Brain microvascular endothelial cell (primary cell): ENCODE results near the gene CA5A.
"Not testable (repeated sequence)": the region's sequence is repeated elsewhere in the genome, so short reads cannot be mapped to it uniquely, and the experiment has no call there.

Experiments
- DNase-seq: peaks from one replicate; pipeline ENCODE4 v3.0.0-alpha.2; 2020
- H3K27ac ChIP-seq: fragments of 250-450 bp; sonication (Bioruptor Pico); 2 replicates; pipeline ENCODE4 v1.5.1; 2020; ENCODE audit warnings: mild to moderate bottlenecking, moderate library complexity
- H3K27me3 ChIP-seq: fragments of 250-450 bp; sonication (Bioruptor Pico); replicated peaks from 2 replicates; pipeline ENCODE4 v1.5.1; 2020; ENCODE audit warnings: mild to moderate bottlenecking
- H3K36me3 ChIP-seq: fragments of 250-450 bp; sonication (Bioruptor Pico); replicated peaks from 2 replicates; pipeline ENCODE4 v1.5.1; 2020; ENCODE audit warnings: mild to moderate bottlenecking
- H3K4me3 ChIP-seq: 2 replicates; pipeline ENCODE4 v1.5.1; 2011; ENCODE audit warnings: low read depth, mild to moderate bottlenecking, control low read depth, low read length, moderate library complexity
- in situ Hi-C: cut with HindIII; loops from 2 replicates; pipeline ENCODE4 v1.10.0; 2017; ENCODE audit warnings: low sequenced_read_pairs, low pct_ligation_motif_present
- TF ChIP-seq, protein P1 (sequence below): IDR thresholded peaks from 2 replicates; pipeline ENCODE4 v1.5.1; 2011; ENCODE audit warnings: low read depth, mild to moderate bottlenecking, moderate library complexity, low read length, control low read depth, inconsistent platforms; ENCODE audit errors: missing control alignments

The CA5A gene

GRCh38 chr16:87904963-87905362 is 31.4 kb downstream of the CA5A start:
- H3K27ac ChIP-seq, DNase-seq, in situ Hi-C loops, H3K27me3 ChIP-seq, H3K4me3 ChIP-seq, H3K36me3 ChIP-seq: not testable (repeated sequence)
- TF ChIP-seq, protein P1, sequence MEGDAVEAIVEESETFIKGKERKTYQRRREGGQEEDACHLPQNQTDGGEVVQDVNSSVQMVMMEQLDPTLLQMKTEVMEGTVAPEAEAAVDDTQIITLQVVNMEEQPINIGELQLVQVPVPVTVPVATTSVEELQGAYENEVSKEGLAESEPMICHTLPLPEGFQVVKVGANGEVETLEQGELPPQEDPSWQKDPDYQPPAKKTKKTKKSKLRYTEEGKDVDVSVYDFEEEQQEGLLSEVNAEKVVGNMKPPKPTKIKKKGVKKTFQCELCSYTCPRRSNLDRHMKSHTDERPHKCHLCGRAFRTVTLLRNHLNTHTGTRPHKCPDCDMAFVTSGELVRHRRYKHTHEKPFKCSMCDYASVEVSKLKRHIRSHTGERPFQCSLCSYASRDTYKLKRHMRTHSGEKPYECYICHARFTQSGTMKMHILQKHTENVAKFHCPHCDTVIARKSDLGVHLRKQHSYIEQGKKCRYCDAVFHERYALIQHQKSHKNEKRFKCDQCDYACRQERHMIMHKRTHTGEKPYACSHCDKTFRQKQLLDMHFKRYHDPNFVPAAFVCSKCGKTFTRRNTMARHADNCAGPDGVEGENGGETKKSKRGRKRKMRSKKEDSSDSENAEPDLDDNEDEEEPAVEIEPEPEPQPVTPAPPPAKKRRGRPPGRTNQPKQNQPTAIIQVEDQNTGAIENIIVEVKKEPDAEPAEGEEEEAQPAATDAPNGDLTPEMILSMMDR: peak; percentile 3

DNA sequence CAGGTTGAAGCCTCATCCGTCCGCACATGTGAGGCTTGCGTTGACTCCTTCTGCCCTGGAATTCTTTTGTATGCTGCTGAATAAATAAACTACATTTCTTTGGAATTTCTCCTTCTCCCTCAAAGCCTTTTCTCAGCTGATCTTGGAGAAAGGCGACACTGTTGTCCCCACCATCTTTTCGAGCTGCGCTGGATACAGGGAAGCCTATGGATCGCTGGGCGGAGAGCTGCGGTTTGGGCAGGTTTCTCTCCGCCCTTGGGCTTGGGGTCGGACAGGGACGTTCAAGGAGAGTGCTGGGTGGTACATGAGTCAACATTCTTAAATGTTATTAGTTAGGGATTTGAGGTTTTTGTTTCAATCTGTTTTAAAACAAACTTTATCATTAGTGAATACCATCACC is 35.8 kb downstream of the CA5A start:
- H3K36me3 ChIP-seq, in situ Hi-C loops, H3K27ac ChIP-seq, H3K27me3 ChIP-seq, H3K4me3 ChIP-seq, DNase-seq: not testable (repeated sequence)

- DNase-seq: no peak
- H3K4me3 ChIP-seq: no peak overlapping the region
- no peaks in the 10 kb centered on the region for H3K36me3 ChIP-seq
- TF ChIP-seq, protein P1: no peak
- H3K27me3 ChIP-seq: no peaks in the 10 kb centered on the region
- in situ Hi-C loops: no loop called here
- no peak overlapping the region for H3K27ac ChIP-seq
Observed at GRCh38 chr16:87897521-87898505, 38.5 kb downstream of the CA5A start.

DNA sequence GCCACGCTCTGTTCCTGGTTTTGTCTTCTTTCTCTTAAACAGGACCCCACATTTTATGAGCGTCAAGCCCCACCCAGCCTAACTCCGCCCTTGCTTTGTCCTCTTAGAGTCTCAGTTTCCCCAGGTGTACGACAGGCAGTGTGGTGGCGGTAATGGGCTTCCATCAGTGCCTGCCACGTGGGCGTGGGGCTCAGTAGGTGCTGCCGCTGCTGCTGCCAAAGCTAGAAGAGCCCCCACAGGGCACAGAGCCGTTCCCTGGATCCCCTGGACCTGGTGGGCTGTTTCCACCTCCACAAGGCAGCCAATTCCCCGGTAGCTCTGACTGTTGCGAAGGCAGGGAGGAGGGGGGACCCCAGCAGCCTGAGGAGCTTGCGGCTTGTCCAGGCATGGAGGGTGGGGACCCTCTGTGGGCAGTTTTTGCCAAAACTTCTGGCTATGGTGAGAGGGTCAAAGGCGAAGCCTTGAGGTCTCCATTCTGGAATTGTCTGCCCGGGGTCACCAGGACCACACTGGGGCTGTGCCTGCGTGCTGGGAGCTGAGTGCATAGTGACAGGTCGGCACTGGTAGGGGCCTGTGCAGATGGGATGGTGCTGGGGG is 39.3 kb downstream of the CA5A start:
- in situ Hi-C loops, H3K27me3 ChIP-seq, H3K4me3 ChIP-seq, DNase-seq, H3K36me3 ChIP-seq, H3K27ac ChIP-seq: not testable (repeated sequence)

DNA sequence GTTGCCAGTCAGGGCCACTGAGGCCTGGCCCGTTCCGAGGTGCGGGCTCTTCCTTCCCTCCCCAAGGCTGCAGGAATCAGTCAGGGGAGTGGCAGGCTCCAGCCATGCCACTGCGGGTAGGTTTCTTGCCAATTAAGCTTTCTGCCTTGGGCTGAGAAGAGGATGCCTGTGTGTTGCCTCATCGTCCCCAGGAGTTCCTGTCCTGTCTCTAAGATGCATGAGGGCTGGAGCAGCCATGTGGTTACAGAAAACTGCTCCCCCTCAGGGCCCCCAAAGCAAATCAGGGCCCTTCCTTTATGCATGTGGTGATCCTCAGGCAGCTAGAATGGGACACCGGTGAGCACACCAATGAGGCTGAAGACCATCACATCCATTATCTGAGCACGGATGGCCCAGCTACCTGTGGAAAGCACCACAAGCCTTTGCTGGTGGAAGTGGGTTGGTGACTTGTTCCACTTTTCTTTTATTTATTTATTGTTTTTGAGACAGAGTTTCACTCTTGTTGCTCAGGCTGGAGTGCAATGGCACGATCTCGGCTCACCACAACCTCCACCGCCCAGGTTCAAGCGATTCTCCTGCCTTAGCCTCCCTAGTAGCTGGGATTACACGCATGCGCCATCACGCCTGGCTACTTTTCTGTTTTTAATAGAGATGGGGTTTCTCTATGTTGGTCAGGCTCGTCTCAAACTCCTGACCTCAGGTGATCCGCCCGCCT is 40.0 kb downstream of the CA5A start:
- DNase-seq, H3K36me3 ChIP-seq, H3K27me3 ChIP-seq, H3K27ac ChIP-seq, H3K4me3 ChIP-seq, in situ Hi-C loops: not testable (repeated sequence)

- in situ Hi-C loops: no loop called here
- H3K4me3 ChIP-seq: no peak overlapping the region
- H3K27ac ChIP-seq: no peak overlapping the region
- H3K27me3 ChIP-seq: no peaks in the 10 kb centered on the region
- H3K36me3 ChIP-seq: no peaks in the 10 kb centered on the region
- DNase-seq: peak; percentile 59
- TF ChIP-seq, protein P1: no peak
Observed at GRCh38 chr16:87895641-87896141, 40.6 kb downstream of the CA5A start.

- peak; percentile 15 for DNase-seq
- in situ Hi-C loops, H3K27me3 ChIP-seq, H3K4me3 ChIP-seq, H3K27ac ChIP-seq, H3K36me3 ChIP-seq: not testable (repeated sequence)
Observed at GRCh38 chr16:87894005-87894404, 42.3 kb downstream of the CA5A start.
